Middle frontal gyrus (tissue), 1 donor: ENCODE measurements around the gene SLC25A25.

ENCODE experiments used
- DNase-seq: peaks from one replicate; pipeline ENCODE4 v3.0.0-alpha.2; 2015; ENCODE audit warnings: low spot score; ENCODE audit errors: extremely low spot score

The SLC25A25 gene

GRCh38 chr9:128144239-128145181, 76.5 kb downstream of the SLC25A25 start:
- no peak for DNase-seq

- DNase-seq: no peak
Observed at GRCh38 chr9:128145536-128145935, 77.5 kb downstream of the SLC25A25 start.

GRCh38 chr9:128145951-128146351, 77.9 kb downstream of the SLC25A25 start:
- no peak for DNase-seq

DNA sequence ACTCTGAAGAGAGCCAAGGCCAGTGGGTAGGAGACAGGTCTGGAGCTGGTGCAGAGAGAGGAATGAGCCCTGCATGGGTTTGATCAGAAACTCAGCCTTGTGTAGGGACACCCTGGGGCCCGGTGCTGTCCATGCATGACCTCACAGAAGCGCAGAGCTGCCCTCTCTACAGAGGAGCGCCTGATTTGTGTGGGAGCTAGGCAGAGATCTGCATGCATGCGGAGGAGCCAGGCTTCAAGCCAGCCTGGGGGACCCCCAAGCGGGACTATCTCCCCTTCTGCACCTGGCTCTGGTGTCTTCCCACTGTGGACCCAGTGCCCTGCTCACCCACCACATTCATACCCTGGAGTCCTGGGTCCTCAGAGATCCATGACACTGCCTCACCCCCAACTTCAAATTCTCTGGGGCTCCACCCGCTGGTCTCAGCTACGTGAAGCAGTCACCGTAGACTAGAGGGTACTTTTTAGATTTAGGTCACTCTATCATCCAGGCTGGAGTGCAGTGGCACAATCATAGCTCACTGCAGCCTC, 78.6 kb downstream of the SLC25A25 start:
- DNase-seq: no peak

DNA sequence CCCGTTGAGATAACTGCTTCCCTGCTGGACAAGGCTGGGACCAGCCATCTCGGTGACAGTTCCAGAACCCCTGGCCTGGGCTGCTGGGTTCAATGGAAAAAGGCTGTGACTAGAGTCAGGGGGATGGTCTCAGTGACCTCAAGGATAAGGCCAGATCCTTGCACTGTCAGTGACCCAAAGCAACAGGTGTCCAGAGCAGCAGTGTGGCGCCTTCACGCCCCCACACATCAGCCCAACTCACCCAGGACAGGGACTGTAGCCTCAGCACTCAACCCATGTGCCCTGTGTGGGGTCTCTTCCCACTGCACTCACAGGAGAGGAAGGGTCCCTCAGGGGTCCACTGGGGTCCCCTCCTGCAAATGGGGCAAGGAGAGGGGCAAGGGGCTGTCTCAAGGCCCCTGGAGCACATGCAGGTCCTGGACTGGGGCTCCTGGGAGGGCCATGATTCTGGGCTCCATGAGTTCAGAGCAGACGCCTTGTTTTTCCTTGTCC, 80.5 kb downstream of the SLC25A25 start:
- DNase-seq: no peak

GRCh38 chr9:128149001-128149701, 81.1 kb downstream of the SLC25A25 start, which contains the start of gene LCN2:
TSS of gene LCN2 (plus strand) at chr9:128149453. CDS start at chr9:128149526, 73 bp downstream.
- DNase-seq: no peak

GRCh38 chr9:128149951-128150593, 82.0 kb downstream of the SLC25A25 start:
- no peak for DNase-seq

DNA sequence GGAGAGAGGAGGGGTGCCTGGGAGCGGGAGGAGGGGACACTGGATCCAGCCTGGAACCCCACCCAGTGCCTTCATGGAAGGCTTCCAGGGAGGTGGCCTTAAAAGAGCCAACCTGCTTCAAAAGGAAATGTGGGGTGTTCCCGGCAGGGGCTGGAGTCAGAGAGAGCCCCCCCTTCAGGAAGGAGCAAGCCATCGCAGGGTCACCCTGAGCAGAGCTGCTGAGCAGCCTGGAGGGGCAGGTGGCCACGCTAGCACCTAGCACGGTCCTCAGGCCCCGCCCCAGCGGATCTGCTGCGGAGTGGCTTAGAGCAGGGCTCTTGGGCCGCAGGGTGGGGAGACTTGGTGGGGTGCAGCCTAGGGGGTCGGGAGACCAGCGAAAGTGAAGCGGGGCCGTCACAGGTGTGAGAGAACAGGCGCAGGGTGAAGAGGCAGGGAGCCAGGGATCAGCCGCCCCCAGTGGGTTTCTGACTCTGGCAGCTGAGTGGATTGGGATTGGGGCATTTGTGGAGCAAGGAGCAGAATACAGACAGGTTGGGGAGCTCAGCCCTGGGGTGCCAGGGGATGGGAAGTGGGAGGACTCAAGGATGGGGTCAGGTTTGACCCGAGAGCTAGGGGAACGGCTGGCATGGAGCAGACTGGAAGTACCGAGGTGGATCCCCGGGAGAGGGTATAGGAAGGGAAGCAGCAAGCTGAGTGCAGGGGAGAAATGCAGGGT, 82.7 kb downstream of the SLC25A25 start:
- no peak for DNase-seq

DNA sequence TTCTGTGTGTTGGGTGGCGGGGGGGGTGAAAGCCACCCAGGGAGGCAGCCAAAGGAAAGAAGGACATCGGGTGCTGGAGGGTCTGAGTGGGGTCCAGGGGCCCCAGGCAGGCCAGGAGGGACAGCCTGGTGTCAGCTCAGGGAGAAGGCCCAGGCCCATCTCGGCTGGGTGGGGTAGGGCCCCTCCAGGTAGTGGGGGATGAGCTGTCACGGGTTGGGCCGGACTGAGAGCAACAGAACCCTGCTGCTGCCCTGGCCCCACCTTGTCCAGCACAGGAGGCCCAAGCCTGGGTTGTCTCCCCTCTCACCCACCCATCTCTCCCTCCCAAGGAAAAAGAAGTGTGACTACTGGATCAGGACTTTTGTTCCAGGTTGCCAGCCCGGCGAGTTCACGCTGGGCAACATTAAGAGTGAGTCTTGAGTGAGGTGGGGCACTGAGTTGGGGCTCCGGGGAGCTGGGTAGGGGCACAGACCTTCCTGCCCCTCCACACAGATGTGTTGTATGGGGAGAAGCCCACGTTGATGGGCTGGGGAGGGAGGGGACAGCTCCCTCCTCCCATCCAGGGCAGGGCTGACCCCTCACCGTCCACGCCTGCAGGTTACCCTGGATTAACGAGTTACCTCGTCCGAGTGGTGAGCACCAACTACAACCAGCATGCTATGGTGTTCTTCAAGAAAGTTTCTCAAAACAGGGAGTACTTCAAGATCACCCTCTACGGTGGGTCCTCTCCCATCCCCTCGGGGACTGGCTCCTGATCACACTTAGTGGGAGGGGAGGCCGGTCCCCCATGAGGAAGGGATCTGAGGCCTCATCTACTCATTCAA, 83.5 kb downstream of the SLC25A25 start:
- DNase-seq: no peak

- no peak for DNase-seq
Observed at GRCh38 chr9:128152133-128153059, 84.4 kb downstream of the SLC25A25 start.

DNA sequence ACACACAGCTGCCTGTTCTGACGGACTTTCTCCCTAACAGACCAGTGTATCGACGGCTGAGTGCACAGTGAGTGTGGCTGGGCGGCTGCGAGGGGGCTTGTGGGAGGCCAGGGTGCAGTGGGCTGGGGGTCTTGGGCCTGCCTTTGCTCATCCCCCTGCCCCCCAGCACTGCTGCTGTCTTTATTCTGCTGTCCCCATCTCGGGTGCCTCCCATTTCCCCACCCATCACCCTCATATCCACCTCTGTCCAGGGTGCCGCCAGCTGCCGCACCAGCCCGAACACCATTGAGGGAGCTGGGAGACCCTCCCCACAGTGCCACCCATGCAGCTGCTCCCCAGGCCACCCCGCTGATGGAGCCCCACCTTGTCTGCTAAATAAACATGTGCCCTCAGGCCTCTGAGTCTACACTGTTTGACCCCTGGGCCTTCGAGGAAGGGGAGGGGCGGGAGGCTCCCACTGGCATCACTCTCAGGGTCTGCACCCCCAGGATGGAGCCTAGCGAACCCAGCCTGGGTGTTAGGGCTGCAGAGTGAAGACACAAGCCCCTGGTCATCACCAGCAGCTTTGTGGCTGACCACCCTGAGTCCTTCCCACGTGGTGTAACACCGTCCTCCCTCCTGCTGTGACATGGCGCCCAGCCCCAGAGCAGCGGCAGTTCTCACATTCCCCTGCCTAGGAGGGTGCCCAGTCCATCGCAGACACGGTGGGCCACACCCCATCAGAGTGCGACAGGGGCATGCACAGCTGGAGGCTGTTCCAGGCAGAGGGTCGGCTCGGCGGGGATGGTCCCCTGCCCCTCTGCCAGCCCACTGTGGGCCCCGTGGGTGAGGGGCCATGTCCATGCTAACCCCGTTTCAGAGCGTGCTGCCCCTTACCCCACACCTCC, 85.3 kb downstream of the SLC25A25 start:
- no peak for DNase-seq

GRCh38 chr9:128153947-128154695, 86.1 kb downstream of the SLC25A25 start:
- no peak for DNase-seq

GRCh38 chr9:128155736-128156500, 87.9 kb downstream of the SLC25A25 start:
- DNase-seq: no peak
